Activated CD8-positive, alpha-beta memory T cell treated with anti-CD3 and anti-CD28 coated beads, Interleukin-2, amount 50 U/mL, for 24 hours (primary cell): ENCODE measurements around the gene ITGB5.
A peak's percentile ranks its signal among the peaks of the same experiment; 100 is the strongest.
"Not testable (repeated sequence)": the region's sequence is repeated elsewhere in the genome, so short reads cannot be mapped to it uniquely, and the experiment has no call there.

Experiments
- DNase-seq: peaks from one replicate; pipeline ENCODE4 v3.0.0-alpha.2; 2020; ENCODE audit errors: extremely low read depth

Gene ITGB5

GRCh38 chr3:124837730-124838186 is 49.4 kb downstream of the ITGB5 start:
- DNase-seq, result no peak

- no peak for DNase-seq
Observed at GRCh38 chr3:124837065-124837464, 50.1 kb downstream of the ITGB5 start.

GRCh38 chr3:124836448-124836847 is 50.7 kb downstream of the ITGB5 start:
- DNase-seq, result no peak

- DNase-seq, result peak; percentile 9
Observed at GRCh38 chr3:124834723-124835718, 52.1 kb downstream of the ITGB5 start.

GRCh38 chr3:124833710-124834332 is 53.3 kb downstream of the ITGB5 start:
- no peak for DNase-seq

- no peak for DNase-seq
Observed at GRCh38 chr3:124832782-124833709, 54.1 kb downstream of the ITGB5 start.

- no peak for DNase-seq
Observed at GRCh38 chr3:124831628-124832199, 55.5 kb downstream of the ITGB5 start.

- DNase-seq, result no peak
Observed at GRCh38 chr3:124829819-124830554, 57.2 kb downstream of the ITGB5 start.

GRCh38 chr3:124829178-124829818 is 57.9 kb downstream of the ITGB5 start:
- no peak for DNase-seq

GRCh38 chr3:124827476-124828206 is 59.5 kb downstream of the ITGB5 start:
- DNase-seq, result not testable (repeated sequence)

- DNase-seq, result no peak
Observed at GRCh38 chr3:124826703-124827102, 60.5 kb downstream of the ITGB5 start.

GRCh38 chr3:124824286-124824915 is 62.8 kb downstream of the ITGB5 start:
- no peak for DNase-seq

GRCh38 chr3:124823648-124824047 is 63.5 kb downstream of the ITGB5 start:
- DNase-seq, result no peak

- DNase-seq, result no peak
Observed at GRCh38 chr3:124823206-124823605, 64.0 kb downstream of the ITGB5 start.

GRCh38 chr3:124821356-124821755 is 65.8 kb downstream of the ITGB5 start:
- DNase-seq, result no peak

- no peak for DNase-seq
Observed at GRCh38 chr3:124818398-124819091, 68.6 kb downstream of the ITGB5 start.

GRCh38 chr3:124817079-124817478 is 70.1 kb downstream of the ITGB5 start:
- DNase-seq, result no peak

- no peak for DNase-seq
Observed at GRCh38 chr3:124816206-124816605, 71.0 kb downstream of the ITGB5 start.
